Measurements from ENCODE around the gene RBM26.
"Not testable (repeated sequence)": the region's sequence is repeated elsewhere in the genome, so short reads cannot be mapped to it uniquely, and the experiment has no call there.

RBM26 gene

DNA sequence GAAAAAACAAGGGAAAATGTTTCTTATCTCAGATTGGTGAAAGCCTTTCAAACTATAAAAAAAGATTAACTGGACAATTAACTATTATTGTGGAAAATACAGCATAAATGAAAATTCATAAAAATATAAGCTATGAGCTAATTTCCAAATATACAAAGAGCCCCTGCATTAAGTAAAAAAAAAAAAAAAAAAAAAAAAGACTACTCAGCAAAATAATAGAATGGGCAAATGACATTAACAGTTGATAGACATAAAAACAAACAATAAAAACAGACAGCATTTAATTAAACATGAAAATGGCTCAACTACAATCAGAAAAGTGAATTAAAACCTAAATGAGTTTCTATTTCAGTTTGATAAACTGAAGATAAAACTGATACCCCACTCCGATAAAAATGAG is 77.5 kb downstream of the RBM26 start:
- DNase-seq, result no peak

DNA sequence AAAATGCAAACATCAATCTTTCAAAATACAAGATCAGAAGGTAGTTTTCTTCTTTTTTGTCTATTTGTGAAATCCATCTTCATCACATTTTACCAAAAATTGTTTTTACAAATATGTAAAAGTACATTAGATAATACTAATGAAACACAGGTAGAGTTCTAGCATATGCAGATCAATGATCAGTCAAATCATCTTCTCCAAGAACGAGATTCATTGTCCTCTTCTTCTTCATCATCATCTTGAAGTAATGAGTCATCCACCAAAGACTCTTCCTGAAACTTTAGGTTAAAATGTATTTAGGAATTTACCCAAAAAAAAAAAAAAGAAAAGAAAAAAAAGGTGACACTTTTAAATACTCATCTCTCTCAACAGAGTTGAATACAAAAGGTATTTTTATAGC is 85.6 kb downstream of the RBM26 start:
- no peak for DNase-seq

DNA sequence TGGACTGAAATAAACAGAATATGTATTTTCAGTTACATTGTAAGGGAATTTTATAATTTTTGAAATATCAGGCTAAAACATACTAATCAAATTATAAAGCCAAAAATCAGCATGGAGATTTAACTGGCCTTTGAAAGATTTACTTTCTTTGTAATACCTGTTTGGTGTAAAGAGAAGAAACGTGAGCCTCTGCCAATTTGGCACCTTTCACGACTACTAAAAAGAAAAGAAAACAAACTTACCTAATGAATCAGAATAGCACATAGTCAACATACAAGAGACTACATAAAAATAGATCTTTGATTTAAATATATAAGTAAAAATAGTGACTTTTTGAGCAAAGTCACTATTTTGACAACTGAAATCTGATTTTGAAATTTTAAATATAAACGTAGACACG is 87.4 kb downstream of the RBM26 start:
- DNase-seq, result no peak

- no peak for DNase-seq
Measured at GRCh38 chr13:79317856-79318255, 88.2 kb downstream of the RBM26 start.

GRCh38 chr13:79314652-79315051 is 91.4 kb downstream of the RBM26 start:
- DNase-seq, result no peak

GRCh38 chr13:79312340-79312855 is 93.7 kb downstream of the RBM26 start:
- DNase-seq, result no peak

DNA sequence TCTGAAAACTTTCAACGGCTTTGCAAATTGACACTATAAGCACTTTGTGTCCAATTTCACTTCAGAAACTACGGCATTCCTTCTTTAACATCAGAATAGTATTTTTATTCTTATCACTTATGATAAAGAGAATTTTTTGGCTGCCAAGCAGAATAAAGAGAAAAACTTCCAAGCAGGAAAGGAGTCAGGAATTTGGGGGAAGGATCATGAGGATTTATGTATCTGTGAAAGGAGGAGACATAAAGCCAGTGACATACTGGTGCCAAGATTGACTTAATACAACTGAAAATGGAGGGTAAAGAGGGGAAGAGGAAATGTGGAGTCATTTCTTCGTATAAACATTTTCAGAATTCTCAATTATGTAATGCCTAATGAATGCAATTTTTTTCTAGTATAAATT is 94.7 kb downstream of the RBM26 start:
- no peak for DNase-seq

DNA sequence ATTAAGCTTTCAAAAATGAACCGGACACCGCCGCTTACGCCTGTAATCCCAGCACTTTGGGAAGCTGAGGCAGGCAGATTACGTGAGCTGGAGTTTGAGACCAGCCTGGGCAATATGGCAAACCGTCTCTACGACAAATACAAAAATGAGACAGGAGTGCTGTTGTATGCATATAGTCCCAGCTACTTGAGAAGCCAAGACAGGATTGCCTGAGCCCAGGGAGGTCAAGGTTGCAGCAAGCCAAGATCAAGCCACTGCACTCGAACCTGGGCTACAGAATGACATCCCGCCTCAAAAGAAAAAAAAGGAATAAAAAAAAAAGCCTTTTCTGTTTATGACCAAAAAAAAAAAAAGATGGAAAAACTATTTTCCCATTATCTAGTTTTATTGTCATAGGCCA is 96.4 kb downstream of the RBM26 start:
- DNase-seq, result no peak

DNA sequence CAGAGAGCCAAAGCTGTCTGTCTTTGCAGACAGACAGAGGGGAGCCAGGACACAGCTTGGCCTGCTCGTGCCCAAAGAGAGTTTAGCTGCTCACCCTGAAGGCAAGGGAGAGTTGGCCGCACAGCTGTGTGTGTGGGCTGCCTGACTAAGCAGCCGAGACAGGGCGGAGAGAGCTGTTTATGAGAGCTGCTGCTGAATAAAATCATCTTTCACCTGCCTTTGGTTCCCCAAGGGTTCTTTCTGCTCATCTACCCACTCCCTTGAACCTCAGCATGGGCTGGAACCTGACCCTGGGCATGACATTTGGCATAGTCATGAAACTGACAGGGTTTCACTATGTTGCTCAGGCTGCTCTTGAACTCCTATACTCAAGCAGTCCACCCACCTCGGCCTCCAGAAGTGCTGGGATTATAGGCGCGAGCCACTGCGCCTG is 98.2 kb downstream of the RBM26 start:
- DNase-seq, result no peak

DNA sequence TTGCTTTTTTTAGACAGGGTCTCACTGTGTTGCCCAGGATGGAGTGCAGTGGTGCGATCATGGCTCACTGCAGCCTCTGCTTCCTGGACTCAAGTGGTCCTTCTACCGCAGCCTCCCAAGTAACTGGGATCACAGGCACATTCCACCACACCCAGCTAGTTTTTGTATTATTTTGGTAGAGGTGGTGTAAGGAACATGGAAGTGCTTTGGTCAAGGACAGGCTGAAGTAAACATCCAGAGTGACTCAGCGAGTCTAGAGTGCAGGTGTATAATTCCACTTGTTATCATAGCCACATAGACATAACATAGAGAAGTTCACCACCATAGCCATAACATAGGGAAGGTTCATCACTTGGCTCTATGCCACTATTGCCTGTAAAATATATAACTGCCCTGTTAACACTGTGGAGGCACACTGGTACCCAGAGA is 98.6 kb downstream of the RBM26 start:
- no peak for DNase-seq

DNA sequence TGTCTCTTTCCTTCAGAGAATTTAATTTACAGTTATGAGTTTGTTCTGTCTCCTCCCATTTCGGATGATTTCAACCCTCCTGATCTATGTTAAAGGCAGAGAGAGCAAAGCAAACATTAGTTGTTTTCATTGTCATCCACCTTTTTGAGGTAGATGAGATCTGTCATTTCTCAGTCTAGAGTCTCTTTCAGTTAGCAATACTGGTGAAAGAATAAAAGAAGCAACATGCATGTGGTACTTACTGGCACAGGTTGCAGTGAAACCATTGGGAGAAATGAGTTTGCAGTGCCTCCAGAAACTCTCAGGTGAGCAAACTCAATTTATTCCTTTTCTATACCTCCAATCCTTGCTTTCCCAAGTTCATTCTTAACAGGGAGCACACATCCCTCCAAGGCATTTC is 99.4 kb downstream of the RBM26 start:
- DNase-seq, result no peak

DNA sequence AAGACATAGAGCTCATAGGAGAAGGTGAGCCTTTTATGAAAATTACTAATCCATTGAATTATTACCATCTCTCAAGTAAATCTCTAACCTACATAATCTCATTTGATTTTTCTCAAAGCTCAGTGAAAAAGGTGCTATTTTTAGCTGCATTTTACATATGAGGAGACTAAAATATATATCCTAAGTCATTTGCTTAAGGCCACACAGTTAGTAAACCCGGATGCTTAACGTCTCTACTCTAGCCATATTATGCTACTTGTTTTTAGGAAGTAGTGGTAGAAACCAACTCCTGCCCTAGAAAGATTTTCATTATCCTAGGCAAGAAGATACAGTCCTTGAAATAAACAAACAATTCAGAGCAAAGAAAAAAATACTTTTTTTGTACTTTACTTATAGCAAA is 108.9 kb downstream of the RBM26 start:
- DNase-seq, result no peak

- DNase-seq, result no peak
Measured at GRCh38 chr13:79295906-79296706, 109.9 kb downstream of the RBM26 start.

- no peak for DNase-seq
Measured at GRCh38 chr13:79290595-79291244, 115.3 kb downstream of the RBM26 start.

- no peak for DNase-seq
Measured at GRCh38 chr13:79289571-79289970, 116.5 kb downstream of the RBM26 start.

GRCh38 chr13:79287939-79288795 is 117.9 kb downstream of the RBM26 start:
- DNase-seq, result no peak

DNA sequence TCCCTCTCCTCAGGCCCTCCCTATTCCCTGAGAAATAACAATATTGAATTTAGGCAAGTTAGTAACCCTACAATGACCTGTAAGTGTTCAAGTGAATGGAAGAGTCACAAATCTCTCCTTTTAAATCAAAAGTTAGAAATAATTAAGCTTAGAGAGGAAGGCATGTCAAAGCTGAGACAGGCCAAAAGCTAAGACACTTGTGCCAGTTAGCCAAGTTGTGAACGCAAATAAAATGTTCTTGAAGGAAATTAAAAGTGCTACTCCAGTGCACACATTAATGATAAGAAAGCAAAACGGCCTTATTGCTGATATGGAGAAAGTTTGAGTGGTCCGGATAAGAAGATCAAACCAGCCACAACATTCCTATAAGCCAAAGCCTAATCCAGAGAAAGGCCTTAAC is 120.9 kb downstream of the RBM26 start:
- DNase-seq, result no peak

DNA sequence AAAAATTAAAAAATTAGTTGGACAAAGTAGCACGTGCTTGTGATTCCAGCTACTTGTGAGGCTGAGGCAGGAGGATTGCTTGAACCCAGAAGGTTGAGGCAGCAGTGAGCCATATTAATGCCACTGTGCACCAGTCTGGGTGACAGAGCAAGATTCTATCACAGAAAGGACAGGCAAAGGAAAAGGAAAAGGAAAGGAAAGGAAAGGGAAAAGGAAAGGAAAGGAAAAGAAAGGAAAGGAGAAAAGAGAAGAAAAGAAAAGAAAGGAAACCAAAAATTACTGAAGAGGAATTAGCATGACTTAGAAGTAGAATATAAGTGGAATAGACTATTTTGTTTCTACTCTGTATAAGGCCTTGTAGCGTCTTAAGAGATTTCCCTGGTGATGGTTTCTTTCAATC is 122.3 kb downstream of the RBM26 start:
- no peak for DNase-seq

DNA sequence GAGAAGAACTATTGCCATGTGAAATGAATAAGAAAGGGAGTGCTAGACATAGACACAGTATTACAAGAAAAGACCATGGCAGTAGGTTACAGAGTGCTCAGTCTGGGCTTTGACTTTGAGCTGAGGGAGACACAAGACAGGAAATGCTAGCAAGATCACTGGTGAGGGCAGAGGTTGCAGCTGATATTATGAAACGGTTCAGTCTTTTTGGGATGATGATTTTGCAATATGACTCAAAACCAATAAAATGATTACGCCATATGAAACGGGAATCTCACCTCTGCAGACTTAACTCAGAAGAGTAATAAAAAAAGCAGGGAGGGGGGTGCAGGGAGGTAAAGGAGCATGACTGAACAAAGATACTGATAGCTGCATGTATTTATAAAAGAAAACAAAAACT is 123.1 kb downstream of the RBM26 start:
- DNase-seq, result no peak

GRCh38 chr13:79282508-79282907 is 123.5 kb downstream of the RBM26 start:
- DNase-seq, result no peak

DNA sequence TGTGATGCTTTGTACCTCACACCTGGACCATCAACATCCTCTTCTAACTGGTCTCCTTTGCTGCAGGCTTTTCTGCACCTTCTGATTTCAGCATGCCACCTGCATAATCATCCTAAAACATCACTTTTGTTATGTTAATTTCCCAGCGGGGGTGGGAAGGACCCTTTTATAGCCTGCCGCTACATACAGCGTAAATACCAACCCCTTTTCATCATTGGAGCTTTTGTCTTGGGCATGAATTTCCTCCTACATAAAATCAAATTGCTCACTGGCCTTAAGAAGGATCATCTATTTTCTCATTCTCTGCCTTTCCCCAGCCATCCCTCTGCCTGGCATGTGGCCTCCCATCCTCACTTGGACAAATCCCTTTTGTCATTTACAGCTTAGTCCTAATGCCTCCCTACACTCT is 124.7 kb downstream of the RBM26 start:
- DNase-seq, result no peak

- DNase-seq, result not testable (repeated sequence)
Measured at GRCh38 chr13:79279735-79280134, 126.3 kb downstream of the RBM26 start.

DNA sequence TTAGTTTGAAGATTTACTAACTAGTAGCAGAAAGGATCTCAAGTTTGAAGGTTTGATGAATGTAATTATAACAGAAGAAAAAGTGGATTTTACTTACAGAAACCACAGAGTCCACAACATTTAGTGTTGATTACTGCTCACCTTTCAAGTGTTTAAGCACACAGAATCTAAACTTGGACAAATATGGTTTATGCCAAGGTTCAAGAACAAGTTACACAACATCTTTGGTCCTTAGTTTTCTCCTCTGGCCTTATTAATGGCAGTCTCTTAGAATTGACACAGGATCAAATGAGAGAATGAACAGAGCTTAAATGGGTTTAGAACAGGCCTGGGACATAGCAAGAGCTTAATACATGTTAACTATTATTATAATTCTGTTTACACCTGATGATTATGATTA is 133.0 kb downstream of the RBM26 start:
- no peak for DNase-seq
